Measurements from ENCODE around the gene KCNH6. TPM values are rescaled to one million over a fixed set of nuclear protein-coding genes. Genes with fewer than 3 reads are reported as not detected.

Gene KCNH6
- not detected in 5 replicates for total RNA-seq (2022; extraction: Qiagen RNA extraction)

GRCh38 chr17:63523253-63523855, at the start of gene KCNH6:
TSS of gene KCNH6 (plus strand) at chr17:63523358. CDS start at chr17:63523414, 56 bp downstream.

GRCh38 chr17:63476854-63477479, 46.2 kb upstream of the KCNH6 start, which contains the start of gene ACE:
TSS of gene ACE (plus strand) at chr17:63477061. CDS start at chr17:63477095, 34 bp downstream.

GRCh38 chr17:63549946-63550816, 27.0 kb downstream of the KCNH6 start, which contains the start of gene DCAF7:
TSS of gene DCAF7 (plus strand) at chr17:63550477. CDS start at chr17:63550678, 201 bp downstream.

Other genes starting within 250 kb of the KCNH6 start
- gene CYB561, start 77.1 kb upstream of the KCNH6 start, total RNA-seq (2022; extraction: Qiagen RNA extraction), result 26.2 to 35.2 TPM (median 33.7 TPM) in 5 replicates
- 1.4 to 2.5 TPM (median 1.4 TPM) in 5 replicates for gene ACE, start 46.3 kb upstream of the KCNH6 start, total RNA-seq (2022; extraction: Qiagen RNA extraction)
- gene DCAF7, start 27.1 kb downstream of the KCNH6 start, total RNA-seq (2022; extraction: Qiagen RNA extraction), result 39.8 to 67.2 TPM (median 61.8 TPM) in 5 replicates
- gene TACO1, start 77.5 kb downstream of the KCNH6 start, total RNA-seq (2022; extraction: Qiagen RNA extraction), result 53.8 to 55.4 TPM (median 54.8 TPM) in 5 replicates
- 14.1 to 18.4 TPM (median 17.2 TPM) in 5 replicates for gene MAP3K3, start 99.1 kb downstream of the KCNH6 start, total RNA-seq (2022; extraction: Qiagen RNA extraction)
- gene LIMD2, start 176.8 kb downstream of the KCNH6 start, total RNA-seq (2022; extraction: Qiagen RNA extraction), result 8.7 to 14.4 TPM (median 10.6 TPM) in 5 replicates
- gene STRADA, start 218.4 kb downstream of the KCNH6 start, total RNA-seq (2022; extraction: Qiagen RNA extraction), result 25.0 to 27.0 TPM (median 25.6 TPM) in 5 replicates

All from A549 treated with Mapracorat at 1 μM for 4 hours (cell line).